ENCODE results near the gene KRTAP5-7.

Gene KRTAP5-7

DNA sequence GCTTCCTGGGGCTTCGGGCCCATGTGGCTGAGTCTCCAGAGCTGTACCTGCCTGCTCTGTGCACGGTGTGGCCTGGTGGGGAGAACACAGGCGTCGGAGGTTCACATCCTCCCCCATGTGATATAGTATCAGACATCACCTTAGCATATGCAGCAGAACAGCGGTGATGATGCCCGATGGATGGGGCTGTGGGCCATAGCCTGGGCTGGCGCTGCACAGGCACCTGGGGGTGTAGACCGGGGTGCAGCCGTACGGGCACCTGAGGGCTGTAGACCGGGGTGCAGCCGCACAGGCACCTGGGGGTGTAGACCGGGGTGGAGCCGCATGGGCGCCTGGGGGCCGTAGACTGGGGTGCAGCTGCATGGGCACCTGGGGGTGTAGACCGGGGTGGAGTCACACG, 44.9 kb upstream of the KRTAP5-7 start:
- TF ChIP-seq, protein P1, sequence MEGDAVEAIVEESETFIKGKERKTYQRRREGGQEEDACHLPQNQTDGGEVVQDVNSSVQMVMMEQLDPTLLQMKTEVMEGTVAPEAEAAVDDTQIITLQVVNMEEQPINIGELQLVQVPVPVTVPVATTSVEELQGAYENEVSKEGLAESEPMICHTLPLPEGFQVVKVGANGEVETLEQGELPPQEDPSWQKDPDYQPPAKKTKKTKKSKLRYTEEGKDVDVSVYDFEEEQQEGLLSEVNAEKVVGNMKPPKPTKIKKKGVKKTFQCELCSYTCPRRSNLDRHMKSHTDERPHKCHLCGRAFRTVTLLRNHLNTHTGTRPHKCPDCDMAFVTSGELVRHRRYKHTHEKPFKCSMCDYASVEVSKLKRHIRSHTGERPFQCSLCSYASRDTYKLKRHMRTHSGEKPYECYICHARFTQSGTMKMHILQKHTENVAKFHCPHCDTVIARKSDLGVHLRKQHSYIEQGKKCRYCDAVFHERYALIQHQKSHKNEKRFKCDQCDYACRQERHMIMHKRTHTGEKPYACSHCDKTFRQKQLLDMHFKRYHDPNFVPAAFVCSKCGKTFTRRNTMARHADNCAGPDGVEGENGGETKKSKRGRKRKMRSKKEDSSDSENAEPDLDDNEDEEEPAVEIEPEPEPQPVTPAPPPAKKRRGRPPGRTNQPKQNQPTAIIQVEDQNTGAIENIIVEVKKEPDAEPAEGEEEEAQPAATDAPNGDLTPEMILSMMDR (IDR thresholded peaks at IDR 0.05; ENCODE audit: low read depth, low read length): no peak
- Histone ChIP-seq H4K20me1 (ENCODE audit: insufficient read depth, low read length) (0 out of 2 replicates have a peak, but pooled peaks cover 7% of the 10 kb centered on the region), H3K9ac (ENCODE audit: low read length) (no peak overlapping the region), H2AFZ (ENCODE audit: low read depth, low read length) (no peak overlapping the region), H3K4me1 (ENCODE audit: low read length) (no peaks in the 10 kb centered on the region), H3K4me3 (ENCODE audit: low read length) (no peak overlapping the region), H3K79me2 (ENCODE audit: low read length) (no peaks in the 10 kb centered on the region), H3K36me3 (replicated peaks; ENCODE audit: low read depth, low read length) (peaks cover 62% of the 10 kb centered on the region), H3K27me3 (ENCODE audit: low read depth, low read length) (no peaks in the 10 kb centered on the region), H3K9me3 (ENCODE audit: insufficient read depth, low read length) (no peaks in the 10 kb centered on the region), H3K4me2 (ENCODE audit: low read length) (no peak overlapping the region), H3K27ac (ENCODE audit: low read length) (no peak overlapping the region)

DNA sequence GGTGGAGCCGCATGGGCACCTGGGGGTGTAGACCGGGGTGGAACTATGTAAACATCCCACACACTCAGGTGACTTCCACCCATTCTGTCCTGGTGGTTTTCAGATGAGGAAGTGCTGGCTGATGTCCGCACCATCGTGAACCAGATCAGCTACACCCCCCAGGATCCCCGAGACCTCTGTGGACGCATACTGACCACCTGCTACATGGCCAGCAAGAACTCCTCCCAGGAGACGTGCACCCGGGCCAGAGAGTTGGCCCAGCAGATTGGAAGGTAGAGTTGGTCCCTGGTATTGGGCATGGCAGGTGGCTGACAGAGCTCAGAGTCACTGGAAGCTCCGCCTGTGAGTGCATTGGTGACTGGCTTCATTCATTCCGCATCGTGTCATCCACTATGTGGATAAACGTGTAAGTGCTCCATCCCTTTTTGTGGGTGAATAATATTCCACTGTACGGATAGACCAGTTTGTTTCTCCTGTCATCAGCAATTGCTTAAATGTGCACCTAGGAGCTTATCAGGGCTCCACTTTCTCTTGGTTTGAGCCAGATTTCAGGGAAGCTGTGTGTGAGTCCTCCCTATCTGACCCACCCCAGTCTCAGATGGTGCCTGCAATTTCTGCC, 44.2 kb upstream of the KRTAP5-7 start:
- H2AFZ ChIP-seq (ENCODE audit: low read depth, low read length): no peak overlapping the region
- no peak for TF ChIP-seq EZH2phosphoT487 (IDR thresholded peaks at IDR 0.05; ENCODE audit: low read depth)
- TF ChIP-seq, protein P1 (IDR thresholded peaks at IDR 0.05; ENCODE audit: low read depth, low read length): no peak
- no peaks in the 10 kb centered on the region for H3K4me1 ChIP-seq (ENCODE audit: low read length)
- 0 out of 2 replicates have a peak, but pooled peaks cover 7% of the 10 kb centered on the region for H4K20me1 ChIP-seq (ENCODE audit: insufficient read depth, low read length)
- no peaks in the 10 kb centered on the region for H3K9me3 ChIP-seq (ENCODE audit: insufficient read depth, low read length)
- H3K79me2 ChIP-seq (ENCODE audit: low read length): no peaks in the 10 kb centered on the region
- no peak overlapping the region for H3K27ac ChIP-seq (ENCODE audit: low read length)
- H3K36me3 ChIP-seq (replicated peaks; ENCODE audit: low read depth, low read length): peaks cover 56% of the 10 kb centered on the region
- H3K4me3 ChIP-seq (ENCODE audit: low read length): no peak overlapping the region
- no peaks in the 10 kb centered on the region for H3K27me3 ChIP-seq (ENCODE audit: low read depth, low read length)
- H3K9ac ChIP-seq (ENCODE audit: low read length): no peak overlapping the region
- no peak overlapping the region for H3K4me2 ChIP-seq (ENCODE audit: low read length)

DNA sequence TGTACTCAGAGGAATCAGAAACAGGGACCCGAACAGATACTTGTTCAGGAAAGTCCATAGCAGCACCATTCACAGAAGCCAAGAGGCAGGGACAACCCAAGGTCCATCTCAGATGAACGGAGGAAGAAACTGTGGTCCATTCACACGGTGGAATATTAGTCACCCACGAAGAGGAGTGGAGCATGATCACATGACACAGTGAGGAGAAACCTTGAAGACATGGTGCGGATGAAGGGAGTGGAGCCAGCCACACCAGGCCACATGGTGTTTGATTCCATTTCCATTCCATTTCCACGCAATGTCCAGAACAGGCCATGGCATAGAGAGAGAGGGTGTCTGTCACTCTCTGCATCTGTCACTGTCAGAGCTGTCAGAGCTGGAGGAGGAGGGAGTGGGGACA, 43.4 kb upstream of the KRTAP5-7 start:
- no peak overlapping the region for H2AFZ ChIP-seq (ENCODE audit: low read depth, low read length)
- H3K4me2 ChIP-seq (ENCODE audit: low read length): no peak overlapping the region
- H3K27me3 ChIP-seq (ENCODE audit: low read depth, low read length): no peaks in the 10 kb centered on the region
- 0 out of 2 replicates have a peak, but pooled peaks cover 7% of the 10 kb centered on the region for H4K20me1 ChIP-seq (ENCODE audit: insufficient read depth, low read length)
- no peak for TF ChIP-seq EZH2phosphoT487 (IDR thresholded peaks at IDR 0.05; ENCODE audit: low read depth)
- TF ChIP-seq, protein P1 (IDR thresholded peaks at IDR 0.05; ENCODE audit: low read depth, low read length): no peak
- H3K27ac ChIP-seq (ENCODE audit: low read length): no peak overlapping the region
- H3K4me3 ChIP-seq (ENCODE audit: low read length): no peak overlapping the region
- H3K9ac ChIP-seq (ENCODE audit: low read length): no peak overlapping the region
- H3K4me1 ChIP-seq (ENCODE audit: low read length): peaks cover under 1% of the 10 kb centered on the region; the same call in 1 of the 2 replicates
- H3K79me2 ChIP-seq (ENCODE audit: low read length): no peaks in the 10 kb centered on the region
- no peaks in the 10 kb centered on the region for H3K9me3 ChIP-seq (ENCODE audit: insufficient read depth, low read length)
- H3K36me3 ChIP-seq (replicated peaks; ENCODE audit: low read depth, low read length): peaks cover 53% of the 10 kb centered on the region

DNA sequence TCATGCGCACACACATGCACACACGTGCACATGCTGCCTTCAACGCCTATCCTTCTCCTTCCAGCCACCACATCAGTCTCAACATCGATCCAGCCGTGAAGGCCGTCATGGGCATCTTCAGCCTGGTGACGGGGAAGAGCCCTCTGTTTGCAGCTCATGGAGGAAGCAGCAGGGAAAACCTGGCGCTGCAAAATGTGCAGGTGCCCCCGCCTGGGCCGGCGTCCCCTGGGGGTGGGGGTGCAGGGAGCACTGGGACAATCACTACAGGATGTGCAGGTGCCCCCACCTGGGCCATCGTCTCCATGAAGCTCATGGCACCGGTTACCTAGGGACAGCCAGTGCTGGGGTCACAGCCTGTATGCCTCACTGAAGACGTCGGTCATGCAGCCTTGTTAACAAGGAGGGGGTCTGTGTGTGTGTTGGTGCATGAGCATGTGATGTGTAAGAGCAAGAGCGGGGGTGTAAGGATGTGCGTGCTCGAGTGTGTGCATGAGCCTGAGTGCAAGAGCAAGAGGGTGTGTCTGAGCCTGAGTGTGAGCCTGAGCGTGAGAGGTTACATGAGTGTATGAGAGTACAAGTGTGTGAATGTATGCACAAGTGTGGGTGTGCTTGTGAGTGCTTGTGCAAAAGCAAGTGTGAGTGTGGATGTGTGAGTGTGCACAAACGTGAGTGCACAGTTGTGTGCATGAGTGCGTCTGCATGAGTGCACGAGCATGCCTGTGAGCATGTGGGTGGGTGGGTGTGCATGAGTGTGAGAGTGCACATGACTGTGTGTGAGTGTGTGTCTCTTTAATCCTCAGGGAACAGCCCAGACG, 42.6 kb upstream of the KRTAP5-7 start:
- Histone ChIP-seq H3K4me1 (ENCODE audit: low read length) (peaks cover 8% of the 10 kb centered on the region), H3K9me3 (ENCODE audit: insufficient read depth, low read length) (no peaks in the 10 kb centered on the region), H3K27me3 (ENCODE audit: low read depth, low read length) (no peaks in the 10 kb centered on the region), H3K9ac (ENCODE audit: low read length) (no peak overlapping the region), H3K79me2 (ENCODE audit: low read length) (no peaks in the 10 kb centered on the region), H2AFZ (ENCODE audit: low read depth, low read length) (no peak overlapping the region), H3K36me3 (replicated peaks; ENCODE audit: low read depth, low read length) (peaks cover 51% of the 10 kb centered on the region), H3K4me3 (ENCODE audit: low read length) (no peak overlapping the region), H4K20me1 (ENCODE audit: insufficient read depth, low read length) (0 out of 2 replicates have a peak, but pooled peaks cover 7% of the 10 kb centered on the region), H3K4me2 (ENCODE audit: low read length) (no peak overlapping the region), H3K27ac (ENCODE audit: low read length) (no peak overlapping the region)
- TF ChIP-seq, protein P1 (IDR thresholded peaks at IDR 0.05; ENCODE audit: low read depth, low read length): no peak
- TF ChIP-seq EZH2phosphoT487 (IDR thresholded peaks at IDR 0.05; ENCODE audit: low read depth): no peak
